Measurements from ENCODE around the gene CNGA2.

Gene CNGA2

GRCh38 chrX:151792505-151792904 lies 58.0 kb downstream of the CNGA2 start:
- TF ChIP-seq USF1 (IDR thresholded peaks at IDR 0.05) (no peak), CEBPB (IDR thresholded peaks at IDR 0.05) (no peak), MAX (IDR thresholded peaks at IDR 0.05) (no peak), EGR1 (IDR thresholded peaks at IDR 0.05) (no peak), ZBTB7A (IDR thresholded peaks at IDR 0.05; ENCODE audit: low read depth) (no peak), FOXM1 (IDR thresholded peaks at IDR 0.05; ENCODE audit: borderline replicate concordance, low read depth) (no peak), NFIC (IDR thresholded peaks at IDR 0.05) (no peak), YY1 (IDR thresholded peaks at IDR 0.05; ENCODE audit: low read depth) (no peak), TEAD4 (IDR thresholded peaks at IDR 0.05) (no peak), TCF12 (IDR thresholded peaks at IDR 0.05; ENCODE audit: low read depth) (no peak), TAF1 (IDR thresholded peaks at IDR 0.05; ENCODE audit: low read depth) (no peak), RAD21 (IDR thresholded peaks at IDR 0.05; ENCODE audit: low read depth) (no peak), EP300 (IDR thresholded peaks at IDR 0.05; ENCODE audit: borderline replicate concordance) (no peak), REST (IDR thresholded peaks at IDR 0.05; ENCODE audit: low read depth) (no peak), CREB1 (IDR thresholded peaks at IDR 0.05; ENCODE audit: low read depth) (no peak)

- TF ChIP-seq RAD21 (IDR thresholded peaks at IDR 0.05; ENCODE audit: low read depth) (no peak), MAX (IDR thresholded peaks at IDR 0.05) (no peak), REST (IDR thresholded peaks at IDR 0.05; ENCODE audit: low read depth) (no peak), TAF1 (IDR thresholded peaks at IDR 0.05; ENCODE audit: low read depth) (no peak)
These were observed 59.3 kb downstream of the CNGA2 start for GRCh38 chrX:151793886-151794285.
